HG03139 (cell line): ENCODE results near the gene RPUSD1.
"Not testable (repeated sequence)": the region's sequence is repeated elsewhere in the genome, so short reads cannot be mapped to it uniquely, and the experiment has no call there.

Experiments used
- ATAC-seq: cut with Tn5 transposase; IDR thresholded peaks from one replicate; pipeline ENCODE4 v1.9.1; 2021; ENCODE audit not compliant: unreplicated experiment

RPUSD1 gene

GRCh38 chr16:751152-752006, 36.8 kb downstream of the RPUSD1 start:
- ATAC-seq: no peak

DNA sequence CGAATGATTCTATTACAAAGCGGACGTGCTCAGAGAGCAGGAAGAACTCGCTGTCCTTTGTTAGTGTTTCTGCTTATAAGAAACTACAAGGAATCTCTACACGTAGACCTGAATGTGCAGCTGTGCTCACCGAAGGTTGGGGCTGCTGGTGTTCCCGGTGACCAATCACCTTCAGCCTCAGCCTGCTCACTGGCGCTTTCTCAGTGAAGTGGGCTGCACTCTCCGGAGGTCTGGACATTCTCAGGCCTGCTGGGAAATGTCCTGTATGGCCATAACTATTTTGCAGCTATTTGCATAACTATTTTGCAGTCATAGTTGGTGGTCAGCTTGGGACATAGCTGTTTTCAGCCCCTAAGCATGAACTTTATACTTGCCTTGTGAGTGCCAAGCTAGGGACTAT, 37.7 kb downstream of the RPUSD1 start:
- ATAC-seq: no peak

- no peak for ATAC-seq
Observed at GRCh38 chr16:749010-749409, 39.2 kb downstream of the RPUSD1 start.

DNA sequence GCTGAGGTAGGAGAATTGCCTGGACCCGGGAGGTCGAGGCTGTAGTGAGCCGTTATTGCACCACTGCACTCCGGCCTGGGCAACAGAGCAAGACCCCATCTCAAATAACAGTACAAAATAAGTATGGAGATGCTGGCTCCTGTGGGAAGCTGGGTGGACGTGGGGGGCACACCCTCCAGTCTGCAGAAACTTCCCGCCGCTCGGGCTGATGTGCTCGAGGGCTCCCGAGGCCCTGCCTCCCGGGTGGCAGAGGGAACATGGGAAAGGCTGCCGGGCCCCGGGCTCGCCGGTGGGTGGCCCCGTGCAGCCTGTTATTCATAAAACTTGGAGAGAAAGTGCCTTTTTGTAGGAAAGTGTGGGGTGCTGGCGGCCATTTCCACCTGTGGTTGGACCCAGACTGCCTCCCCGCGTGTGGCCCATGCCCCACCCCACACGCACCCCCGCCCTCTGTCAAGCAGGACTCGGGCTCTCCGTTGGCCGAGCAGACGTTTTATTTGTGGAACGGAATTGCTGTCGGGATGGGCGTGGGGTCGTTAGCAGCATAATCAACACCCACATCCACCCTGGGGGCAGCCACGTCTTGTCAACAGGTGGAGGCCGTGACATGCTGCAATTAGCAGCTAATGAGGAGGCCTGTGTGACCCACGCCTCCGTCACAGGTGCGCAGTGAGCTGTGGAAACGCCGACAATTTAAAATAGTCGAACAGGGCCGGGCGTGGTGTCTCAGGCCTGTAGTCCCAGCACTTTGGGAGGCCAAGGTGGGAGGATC, 40.0 kb downstream of the RPUSD1 start:
- ATAC-seq: no peak

GRCh38 chr16:746637-747036, 41.5 kb downstream of the RPUSD1 start:
- no peak for ATAC-seq

DNA sequence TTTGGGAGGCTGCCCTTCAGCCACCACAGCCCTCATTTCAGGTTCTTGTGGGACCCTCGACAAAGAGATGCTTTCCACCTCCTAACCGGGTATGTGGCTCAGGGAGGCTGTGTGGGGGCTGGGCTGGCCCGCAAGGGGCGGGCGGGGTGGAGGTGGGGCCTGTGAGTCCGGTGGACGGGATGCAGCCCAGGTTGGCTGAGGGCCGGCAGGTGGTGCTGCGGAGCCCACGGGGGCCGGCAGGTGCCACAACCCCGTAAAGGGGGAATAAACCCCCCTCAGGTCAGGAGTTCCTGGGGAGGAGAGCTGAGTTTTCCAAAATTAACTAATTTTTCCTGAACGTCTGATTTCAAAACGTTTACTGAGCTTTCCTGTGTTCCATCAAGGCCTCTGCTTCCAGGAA, 42.4 kb downstream of the RPUSD1 start:
- no peak for ATAC-seq

- ATAC-seq: no peak
Observed at GRCh38 chr16:743794-744500, 44.2 kb downstream of the RPUSD1 start.

GRCh38 chr16:742894-743293, 45.3 kb downstream of the RPUSD1 start:
- ATAC-seq: not testable (repeated sequence)

GRCh38 chr16:741986-742629, 46.1 kb downstream of the RPUSD1 start:
- no peak for ATAC-seq

DNA sequence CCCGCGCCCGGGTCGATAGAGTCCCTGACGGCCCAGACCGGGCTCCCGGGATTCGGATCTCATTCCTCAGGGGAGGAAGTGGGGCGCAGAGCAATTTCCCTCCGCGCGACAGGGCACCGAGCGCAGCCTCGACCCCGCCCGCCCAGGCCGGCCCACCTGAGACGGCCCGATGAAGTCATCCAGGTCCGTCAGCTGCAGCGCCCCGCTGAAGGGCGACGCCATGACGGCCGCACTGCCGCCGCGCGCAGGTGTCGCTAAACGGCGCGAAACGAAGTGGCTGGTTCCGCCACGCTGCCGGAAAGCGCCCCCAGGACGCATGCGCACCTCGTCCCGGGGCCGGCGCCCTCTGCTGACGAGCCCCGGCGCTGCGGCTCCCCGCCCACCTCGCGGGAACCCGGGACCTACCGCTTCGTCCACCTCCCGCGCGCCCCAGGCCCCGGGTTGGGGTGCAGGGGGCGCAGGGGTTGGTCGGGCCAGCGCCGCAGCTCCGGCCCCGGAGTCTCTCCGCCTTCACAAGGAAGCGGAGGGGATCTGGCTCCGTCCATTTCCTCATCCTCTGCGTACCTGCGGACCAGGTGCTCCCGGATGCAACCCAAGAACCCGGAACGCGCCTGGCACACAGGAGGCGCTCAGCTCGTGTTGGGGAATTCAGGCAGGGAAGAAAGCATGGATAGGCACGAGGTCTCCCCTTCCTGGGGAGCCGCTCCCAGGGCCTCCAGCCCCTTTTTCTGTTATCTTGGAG, 47.2 kb downstream of the RPUSD1 start, which contains the start of gene CIAO3:
Gene CIAO3 (minus strand): TSS at position 234 of the 742 bp plus-strand sequence. CDS start 12 bp downstream, at position 222.
- peak; percentile 65 for ATAC-seq

DNA sequence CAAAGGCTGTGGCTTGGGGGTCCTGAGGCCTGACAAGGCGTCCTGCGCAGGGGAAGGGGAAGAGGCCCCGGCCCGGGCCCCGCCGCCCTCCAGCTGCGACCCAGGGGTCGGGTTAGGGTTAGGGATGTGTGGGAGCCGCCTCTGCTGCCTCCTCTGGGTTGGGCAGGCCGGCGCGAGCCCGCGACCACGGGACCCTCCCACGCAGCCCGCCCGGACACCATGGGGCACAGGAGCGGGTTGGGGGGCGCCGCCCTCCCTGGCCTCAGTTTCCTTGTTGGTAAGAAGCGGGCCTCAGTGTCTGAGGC, 47.8 kb downstream of the RPUSD1 start:
- ATAC-seq: no peak

DNA sequence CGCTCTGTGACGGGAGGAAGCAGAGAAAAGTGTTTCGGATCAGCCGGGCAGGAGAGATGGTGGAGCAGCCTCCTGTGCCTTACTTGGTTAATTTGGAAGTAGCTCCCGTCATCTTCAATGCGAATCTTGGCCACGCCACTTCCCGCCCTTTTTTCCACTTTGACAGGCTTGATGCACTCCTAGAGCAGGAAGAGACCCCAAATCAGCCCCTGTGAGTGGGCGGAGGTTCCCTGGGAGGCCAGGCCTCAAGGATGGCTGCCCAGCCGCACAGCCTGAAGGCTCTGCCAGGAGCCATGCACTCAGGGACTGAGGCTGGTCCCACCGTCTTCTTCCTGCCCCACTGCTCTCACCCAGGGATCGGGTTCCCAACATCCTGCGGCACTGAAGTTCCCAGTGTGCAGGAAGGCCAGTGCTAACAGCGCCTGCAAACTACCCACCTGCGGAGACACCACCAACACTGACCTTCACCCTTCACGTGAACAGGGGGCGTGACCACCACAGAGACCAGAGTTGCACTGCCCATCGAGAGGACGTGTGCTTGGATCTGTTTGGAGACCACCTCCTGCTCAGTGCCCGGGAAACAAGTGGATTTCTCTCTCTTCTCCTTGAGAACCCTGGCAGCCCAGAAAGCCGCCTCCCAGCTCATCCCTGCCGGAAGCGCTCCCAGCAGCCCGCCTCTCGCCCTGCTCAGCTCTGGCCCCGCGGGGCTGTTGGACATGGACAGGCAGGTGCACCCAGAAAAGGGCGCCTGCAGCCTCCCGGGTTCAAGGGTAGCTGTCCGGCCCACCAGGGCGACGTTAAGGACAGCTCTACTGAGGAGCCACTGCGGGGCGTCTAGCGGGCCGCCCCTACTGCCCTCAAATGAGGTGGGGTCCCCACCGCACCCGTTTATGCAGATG, 48.4 kb downstream of the RPUSD1 start:
- no peak for ATAC-seq

DNA sequence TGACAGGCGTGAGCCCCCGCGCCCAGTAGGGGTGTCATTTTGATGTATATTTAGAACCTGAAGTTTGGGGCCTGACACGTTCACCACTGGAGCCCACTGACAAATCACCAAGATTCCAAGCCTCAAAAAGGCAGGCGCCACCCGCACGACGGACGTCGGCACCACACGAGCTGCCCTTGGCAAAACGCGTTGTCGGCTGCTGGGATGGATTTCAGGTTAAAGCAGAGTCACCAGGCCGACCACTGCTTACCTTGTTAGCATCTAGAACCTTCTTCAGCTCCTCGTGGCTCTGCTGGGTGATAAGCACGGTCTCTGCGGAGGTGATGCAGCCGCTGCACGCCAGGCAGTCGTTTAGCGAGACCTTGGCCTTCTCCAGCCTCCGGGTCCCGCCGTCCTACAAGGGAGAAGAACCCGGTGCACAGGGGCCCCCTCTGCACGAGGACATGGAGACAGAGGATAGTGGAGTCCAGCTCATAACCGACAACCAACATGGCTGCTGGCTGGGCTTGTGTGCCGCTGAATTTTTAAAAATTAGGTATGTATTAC, 51.2 kb downstream of the RPUSD1 start:
- no peak for ATAC-seq

GRCh38 chr16:735982-736453, 52.2 kb downstream of the RPUSD1 start:
- ATAC-seq: no peak

- ATAC-seq: no peak
Observed at GRCh38 chr16:734981-735881, 53.0 kb downstream of the RPUSD1 start.
